Measurements from ENCODE around the gene KMT2C.

KMT2C gene

GRCh38 chr7:152145853-152146466, 289.8 kb downstream of the KMT2C start (continued):
- TF ChIP-seq ZSCAN30 (tag by site-specific recombination; IDR thresholded peaks at IDR 0.05) (peak; percentile 52; the same call in 1 of the 2 replicates), ZNF362 (tag by site-specific recombination; IDR thresholded peaks at IDR 0.05) (no peak), ZNF350 (tag by site-specific recombination; IDR thresholded peaks at IDR 0.05) (no peak), GFI1B (tag by site-specific recombination; IDR thresholded peaks at IDR 0.05) (0 out of 2 replicates have a peak, but pooled peaks have one; percentile 19), ZNF660 (tag by site-specific recombination; IDR thresholded peaks at IDR 0.05) (0 out of 2 replicates have a peak, but pooled peaks have one; percentile 19), KLF8 (tag by site-specific recombination; IDR thresholded peaks at IDR 0.05) (no peak), ZNF654 (tag by site-specific recombination; IDR thresholded peaks at IDR 0.05; ENCODE audit: low read depth) (peak; percentile 68), ZNF558 (tag by site-specific recombination; IDR thresholded peaks at IDR 0.05) (no peak), ZNF423 (tag by site-specific recombination; IDR thresholded peaks at IDR 0.05) (no peak), ZNF24 (tag by site-specific recombination; IDR thresholded peaks at IDR 0.05) (0 out of 2 replicates have a peak, but pooled peaks have one; percentile 34)
- TF ChIP-seq, protein P1, sequence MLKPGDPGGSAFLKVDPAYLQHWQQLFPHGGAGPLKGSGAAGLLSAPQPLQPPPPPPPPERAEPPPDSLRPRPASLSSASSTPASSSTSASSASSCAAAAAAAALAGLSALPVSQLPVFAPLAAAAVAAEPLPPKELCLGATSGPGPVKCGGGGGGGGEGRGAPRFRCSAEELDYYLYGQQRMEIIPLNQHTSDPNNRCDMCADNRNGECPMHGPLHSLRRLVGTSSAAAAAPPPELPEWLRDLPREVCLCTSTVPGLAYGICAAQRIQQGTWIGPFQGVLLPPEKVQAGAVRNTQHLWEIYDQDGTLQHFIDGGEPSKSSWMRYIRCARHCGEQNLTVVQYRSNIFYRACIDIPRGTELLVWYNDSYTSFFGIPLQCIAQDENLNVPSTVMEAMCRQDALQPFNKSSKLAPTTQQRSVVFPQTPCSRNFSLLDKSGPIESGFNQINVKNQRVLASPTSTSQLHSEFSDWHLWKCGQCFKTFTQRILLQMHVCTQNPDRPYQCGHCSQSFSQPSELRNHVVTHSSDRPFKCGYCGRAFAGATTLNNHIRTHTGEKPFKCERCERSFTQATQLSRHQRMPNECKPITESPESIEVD (tag by site-specific recombination; IDR thresholded peaks at IDR 0.05), result peak; percentile 55
- TF ChIP-seq, protein P2, sequence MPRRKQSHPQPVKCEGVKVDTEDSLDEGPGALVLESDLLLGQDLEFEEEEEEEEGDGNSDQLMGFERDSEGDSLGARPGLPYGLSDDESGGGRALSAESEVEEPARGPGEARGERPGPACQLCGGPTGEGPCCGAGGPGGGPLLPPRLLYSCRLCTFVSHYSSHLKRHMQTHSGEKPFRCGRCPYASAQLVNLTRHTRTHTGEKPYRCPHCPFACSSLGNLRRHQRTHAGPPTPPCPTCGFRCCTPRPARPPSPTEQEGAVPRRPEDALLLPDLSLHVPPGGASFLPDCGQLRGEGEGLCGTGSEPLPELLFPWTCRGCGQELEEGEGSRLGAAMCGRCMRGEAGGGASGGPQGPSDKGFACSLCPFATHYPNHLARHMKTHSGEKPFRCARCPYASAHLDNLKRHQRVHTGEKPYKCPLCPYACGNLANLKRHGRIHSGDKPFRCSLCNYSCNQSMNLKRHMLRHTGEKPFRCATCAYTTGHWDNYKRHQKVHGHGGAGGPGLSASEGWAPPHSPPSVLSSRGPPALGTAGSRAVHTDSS (tag by site-specific recombination; IDR thresholded peaks at IDR 0.05), result no peak
- TF ChIP-seq, protein P3, sequence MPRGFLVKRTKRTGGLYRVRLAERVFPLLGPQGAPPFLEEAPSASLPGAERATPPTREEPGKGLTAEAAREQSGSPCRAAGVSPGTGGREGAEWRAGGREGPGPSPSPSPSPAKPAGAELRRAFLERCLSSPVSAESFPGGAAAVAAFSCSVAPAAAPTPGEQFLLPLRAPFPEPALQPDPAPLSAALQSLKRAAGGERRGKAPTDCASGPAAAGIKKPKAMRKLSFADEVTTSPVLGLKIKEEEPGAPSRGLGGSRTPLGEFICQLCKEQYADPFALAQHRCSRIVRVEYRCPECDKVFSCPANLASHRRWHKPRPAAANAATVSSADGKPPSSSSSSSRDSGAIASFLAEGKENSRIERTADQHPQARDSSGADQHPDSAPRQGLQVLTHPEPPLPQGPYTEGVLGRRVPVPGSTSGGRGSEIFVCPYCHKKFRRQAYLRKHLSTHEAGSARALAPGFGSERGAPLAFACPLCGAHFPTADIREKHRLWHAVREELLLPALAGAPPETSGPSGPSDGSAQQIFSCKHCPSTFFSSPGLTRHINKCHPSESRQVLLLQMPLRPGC (tag by site-specific recombination; IDR thresholded peaks at IDR 0.05), result no peak

DNA sequence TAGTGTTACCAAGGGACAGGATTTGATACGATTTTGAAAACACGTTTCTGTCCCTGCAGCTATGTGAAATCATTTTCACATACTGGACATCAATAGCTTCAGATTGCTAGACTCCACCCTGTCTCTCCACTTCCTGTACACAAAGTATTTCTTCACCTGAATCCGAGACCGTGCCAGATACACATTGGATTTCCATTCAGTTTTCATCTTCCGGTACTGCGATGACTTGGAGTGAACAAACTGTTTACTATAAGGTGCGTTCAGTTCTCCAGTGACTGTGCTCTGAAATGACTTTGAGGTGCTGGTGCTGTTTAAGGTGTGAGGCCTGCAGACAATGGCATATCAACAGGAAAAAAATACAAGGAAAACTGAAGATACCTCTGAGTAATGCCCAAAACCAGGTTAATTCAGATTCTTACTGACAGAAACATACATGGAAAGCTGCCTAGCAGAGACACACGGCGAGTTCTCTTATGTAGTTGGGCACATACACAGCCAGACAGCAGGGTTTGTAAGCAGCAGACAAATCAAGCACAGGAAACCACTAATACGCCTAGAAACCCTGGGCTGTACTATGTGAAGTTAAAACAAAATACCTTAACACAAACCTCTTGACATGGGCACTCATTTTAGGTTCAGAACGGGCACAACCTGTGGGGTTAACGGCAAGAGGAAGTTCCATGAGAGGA, 291.1 kb downstream of the KMT2C start:
- peaks cover 17 to 93% of the 10 kb centered on the region in 2 experiments for H3K36me3 ChIP-seq (ENCODE audit: control insufficient read depth in 2 of 2, insufficient read depth in 1 of 2, low read length in 2 of 2)
- POLR2A ChIA-PET, result no interaction called here
- TF ChIP-seq ZNF2 (tag by site-specific recombination; IDR thresholded peaks at IDR 0.05) (no peak), ZBTB20 (tag by site-specific recombination; IDR thresholded peaks at IDR 0.05) (no peak), YY2 (tag by site-specific recombination; IDR thresholded peaks at IDR 0.05) (no peak), ZEB2 (tag by site-specific recombination; IDR thresholded peaks at IDR 0.05) (no peak), ZNF138 (tag by site-specific recombination; IDR thresholded peaks at IDR 0.05; ENCODE audit: borderline replicate concordance) (no peak), SP3 (tag by site-specific recombination; IDR thresholded peaks at IDR 0.05) (no peak), ZNF354C (tag by site-specific recombination; IDR thresholded peaks at IDR 0.05; ENCODE audit: borderline replicate concordance, low read depth) (no peak), KLF9 (tag by site-specific recombination; IDR thresholded peaks at IDR 0.05; ENCODE audit: low read depth) (no peak), ZBTB17 (tag by site-specific recombination; IDR thresholded peaks at IDR 0.05) (no peak), IKZF3 (tag by site-specific recombination; IDR thresholded peaks at IDR 0.05) (no peak), ZNF558 (tag by site-specific recombination; IDR thresholded peaks at IDR 0.05) (no peak), ZNF624 (tag by site-specific recombination; IDR thresholded peaks at IDR 0.05) (no peak), ZNF311 (tag by site-specific recombination; IDR thresholded peaks at IDR 0.05; ENCODE audit: borderline replicate concordance) (no peak), ZNF76 (tag by site-specific recombination; IDR thresholded peaks at IDR 0.05; ENCODE audit: borderline replicate concordance, low read depth) (no peak), ZNF423 (tag by site-specific recombination; IDR thresholded peaks at IDR 0.05) (no peak), OSR2 (tag by site-specific recombination; IDR thresholded peaks at IDR 0.05) (no peak)
- TF ChIP-seq, protein P4, sequence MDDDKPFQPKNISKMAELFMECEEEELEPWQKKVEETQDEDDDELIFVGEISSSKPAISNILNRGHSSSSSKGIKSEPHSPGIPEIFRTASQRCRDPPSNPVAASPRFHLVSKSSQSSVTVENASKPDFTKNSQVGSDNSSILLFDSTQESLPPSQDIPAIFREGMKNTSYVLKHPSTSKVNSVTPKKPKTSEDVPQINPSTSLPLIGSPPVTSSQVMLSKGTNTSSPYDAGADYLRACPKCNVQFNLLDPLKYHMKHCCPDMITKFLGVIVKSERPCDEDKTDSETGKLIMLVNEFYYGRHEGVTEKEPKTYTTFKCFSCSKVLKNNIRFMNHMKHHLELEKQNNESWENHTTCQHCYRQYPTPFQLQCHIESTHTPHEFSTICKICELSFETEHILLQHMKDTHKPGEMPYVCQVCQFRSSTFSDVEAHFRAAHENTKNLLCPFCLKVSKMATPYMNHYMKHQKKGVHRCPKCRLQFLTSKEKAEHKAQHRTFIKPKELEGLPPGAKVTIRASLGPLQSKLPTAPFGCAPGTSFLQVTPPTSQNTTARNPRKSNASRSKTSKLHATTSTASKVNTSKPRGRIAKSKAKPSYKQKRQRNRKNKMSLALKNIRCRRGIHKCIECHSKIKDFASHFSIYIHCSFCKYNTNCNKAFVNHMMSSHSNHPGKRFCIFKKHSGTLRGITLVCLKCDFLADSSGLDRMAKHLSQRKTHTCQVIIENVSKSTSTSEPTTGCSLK (tag by site-specific recombination; IDR thresholded peaks at IDR 0.05), result no peak

More for the DNA sequence above, 291.1 kb downstream of the KMT2C start:
- no peak overlapping the region for H3K4me3 ChIP-seq (ENCODE audit: low read depth, low read length)
- no peaks in the 10 kb centered on the region for H3K9me3 ChIP-seq (ENCODE audit: control insufficient read depth, insufficient read depth, low read depth, low read length)
- CTCF ChIA-PET, result interaction anchor here (0.6 to 1.0 kb wide), 3 partner anchors 11 to 516 kb away, joined by 3 to 4 read pairs (median 3); no protein-coding TSS in a partner anchor
- H3K27ac ChIP-seq (ENCODE audit: extremely low read depth, low read depth, low read length), result no peak overlapping the region
- no peaks in the 10 kb centered on the region for H3K4me1 ChIP-seq (ENCODE audit: control insufficient read depth, insufficient read depth, low read length)
